Measurements from ENCODE around the gene SMARCB1.

The SMARCB1 gene

GRCh38 chr22:23801886-23802377 is 15.2 kb downstream of the SMARCB1 start:
- Histone ChIP-seq H3K9me3 (ENCODE audit: control insufficient read depth, low read length) (no peaks in the 10 kb centered on the region), H3K4me3 (ENCODE audit: insufficient read depth, low read depth, low read length) (no peak overlapping the region), H3K27me3 (ENCODE audit: control insufficient read depth, insufficient read depth, low read length, poor library complexity, severe bottlenecking) (no peaks in the 10 kb centered on the region), H3K36me3 (ENCODE audit: control insufficient read depth, insufficient read depth, low read length) (peaks cover 69% of the 10 kb centered on the region), H3K27ac (ENCODE audit: insufficient read depth, low read depth, low read length, poor library complexity, severe bottlenecking) (no peak overlapping the region), H3K4me1 (ENCODE audit: control insufficient read depth, insufficient read depth, low read length) (no peaks in the 10 kb centered on the region)
- WGBS, 2 experiments = 92 to 95% methylated on average over 8 of the region's 8 CpGs

GRCh38 chr22:23803001-23803819 is 16.4 kb downstream of the SMARCB1 start:
- Histone ChIP-seq H3K27ac (ENCODE audit: insufficient read depth, low read depth, low read length, poor library complexity, severe bottlenecking) (no peak overlapping the region), H3K4me3 (ENCODE audit: insufficient read depth, low read depth, low read length) (no peak overlapping the region), H3K27me3 (ENCODE audit: control insufficient read depth, insufficient read depth, low read length, poor library complexity, severe bottlenecking) (no peaks in the 10 kb centered on the region), H3K9me3 (ENCODE audit: control insufficient read depth, low read length) (no peaks in the 10 kb centered on the region), H3K36me3 (ENCODE audit: control insufficient read depth, insufficient read depth, low read length) (peaks cover 65% of the 10 kb centered on the region), H3K4me1 (ENCODE audit: control insufficient read depth, insufficient read depth, low read length) (no peaks in the 10 kb centered on the region)
- WGBS, 2 experiments = 81 to 83% methylated on average over 21 of the region's 21 CpGs

- Histone ChIP-seq H3K27ac (ENCODE audit: insufficient read depth, low read depth, low read length, poor library complexity, severe bottlenecking) (no peak overlapping the region), H3K36me3 (ENCODE audit: control insufficient read depth, insufficient read depth, low read length) (peaks cover 54% of the 10 kb centered on the region)
- WGBS, 2 experiments = 87 to 88% methylated on average over 12 of the region's 12 CpGs
Measured at GRCh38 chr22:23804781-23805291, 18.1 kb downstream of the SMARCB1 start.

GRCh38 chr22:23806837-23807236 is 20.1 kb downstream of the SMARCB1 start:
- no peaks in the 10 kb centered on the region for H3K9me3 ChIP-seq (ENCODE audit: control insufficient read depth, low read length)
- 82 to 96% methylated on average over 1 of the region's 1 CpG for WGBS, 2 experiments
- H3K4me3 ChIP-seq (ENCODE audit: insufficient read depth, low read depth, low read length) = no peak overlapping the region
- no peaks in the 10 kb centered on the region for H3K4me1 ChIP-seq (ENCODE audit: control insufficient read depth, insufficient read depth, low read length)
- H3K36me3 ChIP-seq (ENCODE audit: control insufficient read depth, insufficient read depth, low read length) = peaks cover 47% of the 10 kb centered on the region
- H3K27ac ChIP-seq (ENCODE audit: insufficient read depth, low read depth, low read length, poor library complexity, severe bottlenecking) = no peak overlapping the region
- H3K27me3 ChIP-seq (ENCODE audit: control insufficient read depth, insufficient read depth, low read length, poor library complexity, severe bottlenecking) = no peaks in the 10 kb centered on the region

More at GRCh38 chr22:23804781-23805291, 18.1 kb downstream of the SMARCB1 start:
- Histone ChIP-seq H3K4me3 (ENCODE audit: insufficient read depth, low read depth, low read length) (no peak overlapping the region), H3K27me3 (ENCODE audit: control insufficient read depth, insufficient read depth, low read length, poor library complexity, severe bottlenecking) (no peaks in the 10 kb centered on the region), H3K4me1 (ENCODE audit: control insufficient read depth, insufficient read depth, low read length) (no peaks in the 10 kb centered on the region), H3K9me3 (ENCODE audit: control insufficient read depth, low read length) (no peaks in the 10 kb centered on the region)

GRCh38 chr22:23812378-23812777 is 25.6 kb downstream of the SMARCB1 start:
- H3K4me1 ChIP-seq (ENCODE audit: control insufficient read depth, insufficient read depth, low read length) = no peaks in the 10 kb centered on the region
- H3K27ac ChIP-seq (ENCODE audit: insufficient read depth, low read depth, low read length, poor library complexity, severe bottlenecking) = no peak overlapping the region
- H3K27me3 ChIP-seq (ENCODE audit: control insufficient read depth, insufficient read depth, low read length, poor library complexity, severe bottlenecking) = no peaks in the 10 kb centered on the region
- H3K36me3 ChIP-seq (ENCODE audit: control insufficient read depth, insufficient read depth, low read length) = peaks cover 33% of the 10 kb centered on the region
- no peaks in the 10 kb centered on the region for H3K9me3 ChIP-seq (ENCODE audit: control insufficient read depth, low read length)
- no peak overlapping the region for H3K4me3 ChIP-seq (ENCODE audit: insufficient read depth, low read depth, low read length)
- 91 to 96% methylated on average over 3 of the region's 4 CpGs for WGBS, 2 experiments

GRCh38 chr22:23815541-23816155 is 28.9 kb downstream of the SMARCB1 start:
- Histone ChIP-seq H3K27me3 (ENCODE audit: control insufficient read depth, insufficient read depth, low read length, poor library complexity, severe bottlenecking) (no peaks in the 10 kb centered on the region), H3K9me3 (ENCODE audit: control insufficient read depth, low read length) (no peaks in the 10 kb centered on the region), H3K36me3 (ENCODE audit: control insufficient read depth, insufficient read depth, low read length) (peaks cover 58% of the 10 kb centered on the region), H3K4me3 (ENCODE audit: insufficient read depth, low read depth, low read length) (no peak overlapping the region), H3K27ac (ENCODE audit: insufficient read depth, low read depth, low read length, poor library complexity, severe bottlenecking) (no peak overlapping the region), H3K4me1 (ENCODE audit: control insufficient read depth, insufficient read depth, low read length) (no peaks in the 10 kb centered on the region)
- WGBS, 2 experiments = 85 to 88% methylated on average over 10 of the region's 10 CpGs

GRCh38 chr22:23816156-23816976 is 29.6 kb downstream of the SMARCB1 start:
- Histone ChIP-seq H3K9me3 (ENCODE audit: control insufficient read depth, low read length) (no peaks in the 10 kb centered on the region), H3K4me1 (ENCODE audit: control insufficient read depth, insufficient read depth, low read length) (no peaks in the 10 kb centered on the region), H3K27ac (ENCODE audit: insufficient read depth, low read depth, low read length, poor library complexity, severe bottlenecking) (no peak overlapping the region), H3K27me3 (ENCODE audit: control insufficient read depth, insufficient read depth, low read length, poor library complexity, severe bottlenecking) (no peaks in the 10 kb centered on the region), H3K4me3 (ENCODE audit: insufficient read depth, low read depth, low read length) (no peak overlapping the region), H3K36me3 (ENCODE audit: control insufficient read depth, insufficient read depth, low read length) (peaks cover 61% of the 10 kb centered on the region)
- WGBS, 2 experiments = 90 to 91% methylated on average over 18 of the region's 18 CpGs

GRCh38 chr22:23817146-23817545 is 30.4 kb downstream of the SMARCB1 start:
- WGBS, 2 experiments = 95 to 96% methylated on average over 6 of the region's 6 CpGs
- no peak overlapping the region for H3K27ac ChIP-seq (ENCODE audit: insufficient read depth, low read depth, low read length, poor library complexity, severe bottlenecking)
- peaks cover 61% of the 10 kb centered on the region for H3K36me3 ChIP-seq (ENCODE audit: control insufficient read depth, insufficient read depth, low read length)
- no peak overlapping the region for H3K4me3 ChIP-seq (ENCODE audit: insufficient read depth, low read depth, low read length)
- no peaks in the 10 kb centered on the region for H3K27me3 ChIP-seq (ENCODE audit: control insufficient read depth, insufficient read depth, low read length, poor library complexity, severe bottlenecking)
- no peaks in the 10 kb centered on the region for H3K4me1 ChIP-seq (ENCODE audit: control insufficient read depth, insufficient read depth, low read length)
- no peaks in the 10 kb centered on the region for H3K9me3 ChIP-seq (ENCODE audit: control insufficient read depth, low read length)

- no peaks in the 10 kb centered on the region for H3K27me3 ChIP-seq (ENCODE audit: control insufficient read depth, insufficient read depth, low read length, poor library complexity, severe bottlenecking)
- 96 to 98% methylated on average over 2 of the region's 2 CpGs for WGBS, 2 experiments
- no peak overlapping the region for H3K27ac ChIP-seq (ENCODE audit: insufficient read depth, low read depth, low read length, poor library complexity, severe bottlenecking)
- no peak overlapping the region for H3K4me3 ChIP-seq (ENCODE audit: insufficient read depth, low read depth, low read length)
- H3K4me1 ChIP-seq (ENCODE audit: control insufficient read depth, insufficient read depth, low read length) = no peaks in the 10 kb centered on the region
- peaks cover 68% of the 10 kb centered on the region for H3K36me3 ChIP-seq (ENCODE audit: control insufficient read depth, insufficient read depth, low read length)
- no peaks in the 10 kb centered on the region for H3K9me3 ChIP-seq (ENCODE audit: control insufficient read depth, low read length)
Measured at GRCh38 chr22:23818541-23818940, 31.8 kb downstream of the SMARCB1 start.
